ENCODE data around the gene AGPAT3. TPM values are rescaled to one million over a fixed set of nuclear protein-coding genes. Genes with fewer than 3 reads are reported as not detected.

The AGPAT3 gene
- total and polyA plus RNA-seq, 10 of the 15 experiments (the other 5 are each of a cell fraction or from before 2014, with no cell fraction given) = 1.2 to 110 (median 30.8) TPM

DNA sequence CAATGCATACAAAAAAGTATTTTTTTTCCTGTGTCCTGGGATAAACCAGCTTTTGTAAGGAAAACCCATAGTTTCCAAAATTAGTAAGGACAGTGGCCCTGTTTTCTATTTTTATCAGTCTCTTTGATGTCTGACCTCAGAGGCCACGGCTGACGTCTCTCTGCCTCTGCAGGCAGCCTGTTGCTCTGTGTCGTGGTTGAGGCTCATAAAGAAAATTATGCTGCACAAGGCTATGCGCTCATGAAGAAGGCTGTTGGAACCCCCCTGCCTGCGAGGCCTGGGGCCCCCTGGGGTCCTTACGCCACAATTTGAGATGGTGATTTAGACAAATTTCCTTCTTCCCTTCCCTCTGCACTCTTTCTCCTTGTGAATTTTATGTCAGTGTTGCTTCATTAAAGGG, 48.9 kb downstream of the AGPAT3 start (continued):
- TF ChIP-seq USF1 (IDR thresholded peaks at IDR 0.05; ENCODE audit: borderline replicate concordance, extremely low read length, insufficient read depth, low read depth, low read length) = no peak
- no peak for TF ChIP-seq BMI1 (IDR thresholded peaks at IDR 0.05; ENCODE audit: borderline replicate concordance)
- TF ChIP-seq SREBF1 (IDR thresholded peaks at IDR 0.05; ENCODE audit: low read length) = no peak

- H3K4me2 ChIP-seq (ENCODE audit: control insufficient read depth, insufficient read depth) = peak overlapping the region; percentile 94
- ATAC-seq (no peak), DNase-seq (ENCODE audit: low read depth, low spot score) (no peak), FAIRE-seq (no peak)
- intact Hi-C loops (cut with micrococcal nuclease; ENCODE audit: unreplicated experiment) (no loop called here), in situ Hi-C loops (cut with MboI) (no loop called here)
- SMC1A ChIA-PET (ENCODE audit: uncharacterized antibody, unreplicated experiment) = interaction anchor here (0.5 to 1.5 kb wide), 4 partner anchors 16 to 102 kb away, joined by 3 to 7 read pairs (median 4); no protein-coding TSS in a partner anchor
- H4K20me1 ChIP-seq (ENCODE audit: control insufficient read depth, insufficient read depth) = no peaks in the 10 kb centered on the region
- CTCF ChIA-PET = interaction anchor here (1.5 kb wide), 1 partner anchor 77 kb away, joined by 3 read pairs; no protein-coding TSS in a partner anchor
- H3K9ac ChIP-seq (ENCODE audit: control insufficient read depth, insufficient read depth, low read length) = no peak overlapping the region; the same call in 1 of the 2 replicates
- peaks cover 12% of the 10 kb centered on the region for H3K4me1 ChIP-seq (ENCODE audit: control insufficient read depth, insufficient read depth, low read length)
- peak overlapping the region; percentile 73 for H3K4me3 ChIP-seq
- peak overlapping the region; percentile 88; the same call in 1 of the 2 replicates for H3K27ac ChIP-seq (ENCODE audit: control insufficient read depth, insufficient read depth)
- H2AFZ ChIP-seq (ENCODE audit: control insufficient read depth, low read depth, low read length) = no peak overlapping the region
- RAD21 ChIA-PET (ENCODE audit: unreplicated experiment) = no interaction called here
- POLR2A ChIA-PET = no interaction called here
- peaks cover 76% of the 10 kb centered on the region for H3K79me2 ChIP-seq (ENCODE audit: control insufficient read depth, insufficient read depth, low read length)
- peaks cover 2 to 6% of the 10 kb centered on the region in 2 experiments; a peak in 3 of 4 replicates for H3K36me3 ChIP-seq (ENCODE audit: control insufficient read depth in 2 of 2, insufficient read depth in 2 of 2, low read length in 1 of 2)
- WGBS (ENCODE audit: insufficient coverage, insufficient replicate concordance, low lambda C conversion rate, missing lambda C conversion rate) = 80% methylated on average over 9 of the region's 9 CpGs
- no peaks in the 10 kb centered on the region for H3K27me3 ChIP-seq (replicated peaks in 1 of 2; ENCODE audit: control insufficient read depth in 2 of 2, insufficient read depth in 2 of 2, low read length in 1 of 2)
- no TSS peak for BruUV-seq (replicated peaks)
- H3K9me3 ChIP-seq (replicated peaks; ENCODE audit: control insufficient read depth, insufficient read depth, low read length) = peaks cover 9% of the 10 kb centered on the region
- no peak for TF ChIP-seq CBX5 (IDR thresholded peaks at IDR 0.05; ENCODE audit: low read depth)
- TF ChIP-seq ZNF207 (IDR thresholded peaks at IDR 0.05; ENCODE audit: borderline replicate concordance) = no peak
- TF ChIP-seq KLF5 (IDR thresholded peaks at IDR 0.05; ENCODE audit: partially characterized antibody) = no peak
- TF ChIP-seq HDAC2 (IDR thresholded peaks at IDR 0.05) = no peak
- TF ChIP-seq TBL1XR1 (IDR thresholded peaks at IDR 0.05; ENCODE audit: low read depth, low read length) = no peak
- TF ChIP-seq RBBP5 (conservative IDR thresholded peaks at IDR 0.05) = no peak
- TF ChIP-seq, protein P1, sequence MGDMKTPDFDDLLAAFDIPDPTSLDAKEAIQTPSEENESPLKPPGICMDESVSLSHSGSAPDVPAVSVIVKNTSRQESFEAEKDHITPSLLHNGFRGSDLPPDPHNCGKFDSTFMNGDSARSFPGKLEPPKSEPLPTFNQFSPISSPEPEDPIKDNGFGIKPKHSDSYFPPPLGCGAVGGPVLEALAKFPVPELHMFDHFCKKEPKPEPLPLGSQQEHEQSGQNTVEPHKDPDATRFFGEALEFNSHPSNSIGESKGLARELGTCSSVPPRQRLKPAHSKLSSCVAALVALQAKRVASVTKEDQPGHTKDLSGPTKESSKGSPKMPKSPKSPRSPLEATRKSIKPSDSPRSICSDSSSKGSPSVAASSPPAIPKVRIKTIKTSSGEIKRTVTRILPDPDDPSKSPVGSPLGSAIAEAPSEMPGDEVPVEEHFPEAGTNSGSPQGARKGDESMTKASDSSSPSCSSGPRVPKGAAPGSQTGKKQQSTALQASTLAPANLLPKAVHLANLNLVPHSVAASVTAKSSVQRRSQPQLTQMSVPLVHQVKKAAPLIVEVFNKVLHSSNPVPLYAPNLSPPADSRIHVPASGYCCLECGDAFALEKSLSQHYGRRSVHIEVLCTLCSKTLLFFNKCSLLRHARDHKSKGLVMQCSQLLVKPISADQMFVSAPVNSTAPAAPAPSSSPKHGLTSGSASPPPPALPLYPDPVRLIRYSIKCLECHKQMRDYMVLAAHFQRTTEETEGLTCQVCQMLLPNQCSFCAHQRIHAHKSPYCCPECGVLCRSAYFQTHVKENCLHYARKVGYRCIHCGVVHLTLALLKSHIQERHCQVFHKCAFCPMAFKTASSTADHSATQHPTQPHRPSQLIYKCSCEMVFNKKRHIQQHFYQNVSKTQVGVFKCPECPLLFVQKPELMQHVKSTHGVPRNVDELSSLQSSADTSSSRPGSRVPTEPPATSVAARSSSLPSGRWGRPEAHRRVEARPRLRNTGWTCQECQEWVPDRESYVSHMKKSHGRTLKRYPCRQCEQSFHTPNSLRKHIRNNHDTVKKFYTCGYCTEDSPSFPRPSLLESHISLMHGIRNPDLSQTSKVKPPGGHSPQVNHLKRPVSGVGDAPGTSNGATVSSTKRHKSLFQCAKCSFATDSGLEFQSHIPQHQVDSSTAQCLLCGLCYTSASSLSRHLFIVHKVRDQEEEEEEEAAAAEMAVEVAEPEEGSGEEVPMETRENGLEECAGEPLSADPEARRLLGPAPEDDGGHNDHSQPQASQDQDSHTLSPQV (IDR thresholded peaks at IDR 0.05) = no peak
- TF ChIP-seq, protein P2, sequence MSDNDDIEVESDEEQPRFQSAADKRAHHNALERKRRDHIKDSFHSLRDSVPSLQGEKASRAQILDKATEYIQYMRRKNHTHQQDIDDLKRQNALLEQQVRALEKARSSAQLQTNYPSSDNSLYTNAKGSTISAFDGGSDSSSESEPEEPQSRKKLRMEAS (IDR thresholded peaks at IDR 0.05; ENCODE audit: low read depth, low read length) = no peak
- TF ChIP-seq, protein P3, sequence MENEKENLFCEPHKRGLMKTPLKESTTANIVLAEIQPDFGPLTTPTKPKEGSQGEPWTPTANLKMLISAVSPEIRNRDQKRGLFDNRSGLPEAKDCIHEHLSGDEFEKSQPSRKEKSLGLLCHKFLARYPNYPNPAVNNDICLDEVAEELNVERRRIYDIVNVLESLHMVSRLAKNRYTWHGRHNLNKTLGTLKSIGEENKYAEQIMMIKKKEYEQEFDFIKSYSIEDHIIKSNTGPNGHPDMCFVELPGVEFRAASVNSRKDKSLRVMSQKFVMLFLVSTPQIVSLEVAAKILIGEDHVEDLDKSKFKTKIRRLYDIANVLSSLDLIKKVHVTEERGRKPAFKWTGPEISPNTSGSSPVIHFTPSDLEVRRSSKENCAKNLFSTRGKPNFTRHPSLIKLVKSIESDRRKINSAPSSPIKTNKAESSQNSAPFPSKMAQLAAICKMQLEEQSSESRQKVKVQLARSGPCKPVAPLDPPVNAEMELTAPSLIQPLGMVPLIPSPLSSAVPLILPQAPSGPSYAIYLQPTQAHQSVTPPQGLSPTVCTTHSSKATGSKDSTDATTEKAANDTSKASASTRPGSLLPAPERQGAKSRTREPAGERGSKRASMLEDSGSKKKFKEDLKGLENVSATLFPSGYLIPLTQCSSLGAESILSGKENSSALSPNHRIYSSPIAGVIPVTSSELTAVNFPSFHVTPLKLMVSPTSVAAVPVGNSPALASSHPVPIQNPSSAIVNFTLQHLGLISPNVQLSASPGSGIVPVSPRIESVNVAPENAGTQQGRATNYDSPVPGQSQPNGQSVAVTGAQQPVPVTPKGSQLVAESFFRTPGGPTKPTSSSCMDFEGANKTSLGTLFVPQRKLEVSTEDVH (IDR thresholded peaks at IDR 0.05; ENCODE audit: low read depth, partially characterized antibody) = no peak
Measured at GRCh38 chr21:43916076-43916475, 51.1 kb downstream of the AGPAT3 start.
